Right ventricle myocardium inferior (tissue), 1 donor: ENCODE results near the gene NDUFS4. TPM values are rescaled to one million over a fixed set of nuclear protein-coding genes. Genes with fewer than 3 reads are reported as not detected.

Experiments
- total RNA-seq: library from RNA; stranded (reverse); fragmentation: NEBNext Ultra II Directional; extraction: Animal tissue kit (Norgen Biotek cat#: 25700); gene quantifications from one replicate; pipeline ENCODE4 v1.2.1, GENCODE V29; 2021
- donor health status: DM: no; HTN: yes; CAD: no; lungs with severe emphysema.

The NDUFS4 gene
- total RNA-seq, 1 donor from 2014 or later, result 224 TPM

Other genes starting within 250 kb of the NDUFS4 start
- 10.6 TPM for gene FST, start 80.0 kb upstream of the NDUFS4 start, total RNA-seq